ENCODE results near the gene TRANK1.

DNA sequence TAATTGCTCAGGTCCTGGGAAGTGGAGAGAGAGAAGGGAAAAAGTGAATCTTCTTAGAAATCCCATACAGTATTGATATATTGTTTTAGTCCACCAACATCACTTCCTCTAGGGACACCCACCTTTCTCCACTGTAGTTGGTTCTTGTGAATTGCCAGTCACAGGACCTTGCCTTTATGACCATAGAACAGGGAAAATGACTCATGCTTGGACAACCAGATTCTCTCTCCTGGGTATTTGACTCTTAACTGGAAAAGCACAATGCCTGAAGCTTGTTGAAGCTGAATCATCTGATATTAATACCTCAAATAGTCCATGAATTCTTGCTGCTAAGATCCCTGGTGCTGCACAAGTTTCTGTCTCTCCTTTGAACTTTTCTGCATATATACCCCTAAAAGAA, 148.0 kb downstream of the TRANK1 start:
- TF ChIP-seq, protein P1, sequence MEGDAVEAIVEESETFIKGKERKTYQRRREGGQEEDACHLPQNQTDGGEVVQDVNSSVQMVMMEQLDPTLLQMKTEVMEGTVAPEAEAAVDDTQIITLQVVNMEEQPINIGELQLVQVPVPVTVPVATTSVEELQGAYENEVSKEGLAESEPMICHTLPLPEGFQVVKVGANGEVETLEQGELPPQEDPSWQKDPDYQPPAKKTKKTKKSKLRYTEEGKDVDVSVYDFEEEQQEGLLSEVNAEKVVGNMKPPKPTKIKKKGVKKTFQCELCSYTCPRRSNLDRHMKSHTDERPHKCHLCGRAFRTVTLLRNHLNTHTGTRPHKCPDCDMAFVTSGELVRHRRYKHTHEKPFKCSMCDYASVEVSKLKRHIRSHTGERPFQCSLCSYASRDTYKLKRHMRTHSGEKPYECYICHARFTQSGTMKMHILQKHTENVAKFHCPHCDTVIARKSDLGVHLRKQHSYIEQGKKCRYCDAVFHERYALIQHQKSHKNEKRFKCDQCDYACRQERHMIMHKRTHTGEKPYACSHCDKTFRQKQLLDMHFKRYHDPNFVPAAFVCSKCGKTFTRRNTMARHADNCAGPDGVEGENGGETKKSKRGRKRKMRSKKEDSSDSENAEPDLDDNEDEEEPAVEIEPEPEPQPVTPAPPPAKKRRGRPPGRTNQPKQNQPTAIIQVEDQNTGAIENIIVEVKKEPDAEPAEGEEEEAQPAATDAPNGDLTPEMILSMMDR (IDR thresholded peaks at IDR 0.05) = no peak
- no peak for TF ChIP-seq POLR2A (IDR thresholded peaks at IDR 0.05)

Measured in heart left ventricle (tissue), 13 donors.